NCI-H2029 (cell line): ENCODE measurements around the gene CARMIL1.

Source experiments
- DNase-seq: peaks from one replicate; lab custom pipeline; 2025; lab: John Stamatoyannopoulos, UW

Gene CARMIL1

GRCh38 chr6:25659633-25660368 lies 380.6 kb downstream of the CARMIL1 start:
- DNase-seq = peak; percentile 86

DNA sequence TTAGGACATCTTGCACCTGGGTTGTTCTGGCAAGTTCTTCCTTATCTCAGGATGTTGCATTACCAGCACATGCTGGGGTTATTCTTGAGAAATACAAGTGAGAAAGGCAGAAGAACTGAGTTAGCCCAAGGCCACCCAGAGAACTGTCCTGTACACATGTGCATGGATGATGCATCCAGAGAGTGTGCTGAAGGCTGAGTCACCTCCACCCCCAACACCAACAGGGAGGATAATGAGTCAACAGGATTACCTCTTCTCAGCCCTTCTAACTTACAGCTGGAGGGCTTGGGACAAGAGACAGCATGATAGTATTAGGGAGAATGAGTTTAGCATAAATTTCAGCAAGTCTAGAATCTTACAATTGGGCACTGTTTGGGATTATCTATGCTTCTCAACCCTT lies 381.3 kb downstream of the CARMIL1 start:
- DNase-seq = peak; percentile 67

- no peak for DNase-seq
Measured at GRCh38 chr6:25661129-25661779, 382.1 kb downstream of the CARMIL1 start.

- DNase-seq = no peak
Measured at GRCh38 chr6:25665455-25665854, 386.3 kb downstream of the CARMIL1 start.

DNA sequence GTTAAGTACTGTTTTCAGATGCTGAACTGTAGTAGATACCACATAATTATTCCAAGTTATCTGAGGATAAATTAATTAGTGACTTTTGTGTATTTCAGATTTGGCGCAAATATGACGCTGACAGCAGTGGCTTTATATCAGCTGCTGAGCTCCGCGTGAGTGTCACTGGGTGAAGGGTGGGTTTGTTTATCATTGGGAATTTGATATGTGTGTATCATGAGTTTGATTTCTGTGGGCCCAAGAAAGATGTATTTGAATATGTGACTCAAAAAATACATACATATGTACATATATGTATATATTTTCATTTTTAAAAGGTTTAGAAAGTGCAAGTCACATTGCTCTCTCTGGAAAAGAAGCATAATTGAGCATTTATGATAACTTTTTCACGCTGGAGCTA lies 390.2 kb downstream of the CARMIL1 start:
- DNase-seq = peak; percentile 21
